HG02852 (cell line): ENCODE measurements around the gene OR1M1.
A peak's percentile ranks its signal among the peaks of the same experiment; 100 is the strongest.

Source experiments
- ATAC-seq: cut with Tn5 transposase; IDR thresholded peaks from one replicate; pipeline ENCODE4 v1.9.1; 2021; ENCODE audit warnings: mild to moderate bottlenecking, moderate library complexity; ENCODE audit not compliant: unreplicated experiment

The OR1M1 gene

GRCh38 chr19:9075064-9075949, 11.6 kb upstream of the OR1M1 start:
- ATAC-seq: no peak

- no peak for ATAC-seq
These were observed 10.0 kb upstream of the OR1M1 start for GRCh38 chr19:9076901-9077300.

- no peak for ATAC-seq
These were observed 8.2 kb upstream of the OR1M1 start for GRCh38 chr19:9078651-9079050.

GRCh38 chr19:9107375-9107774, 20.5 kb downstream of the OR1M1 start, which contains the start of gene OR7G2:
OR7G2 (minus strand) TSS chr19:9107475; CDS start chr19:9103243, 4,232 bp downstream.
- ATAC-seq: no peak

GRCh38 chr19:9109959-9110358, 23.1 kb downstream of the OR1M1 start:
- ATAC-seq: no peak

GRCh38 chr19:9115307-9115813, 28.5 kb downstream of the OR1M1 start, which contains the start of gene OR7G1:
OR7G1 (minus strand) TSS chr19:9115763; CDS start chr19:9115763, 0 bp downstream.
- ATAC-seq: no peak

- ATAC-seq: no peak
These were observed 29.7 kb downstream of the OR1M1 start for GRCh38 chr19:9116547-9116946.

GRCh38 chr19:9126900-9127405, 40.1 kb downstream of the OR1M1 start, which contains the start of gene OR7G3:
OR7G3 (minus strand) TSS chr19:9126950; CDS start chr19:9126950, 0 bp downstream.
- ATAC-seq: no peak

GRCh38 chr19:9128171-9128570, 41.3 kb downstream of the OR1M1 start:
- ATAC-seq: no peak

GRCh38 chr19:9130965-9131364, 44.1 kb downstream of the OR1M1 start:
- ATAC-seq: no peak

- ATAC-seq: no peak
These were observed 45.6 kb downstream of the OR1M1 start for GRCh38 chr19:9132422-9132821.

- ATAC-seq: peak; percentile 10
These were observed 52.8 kb downstream of the OR1M1 start for GRCh38 chr19:9139609-9140158.

GRCh38 chr19:9140159-9140874, 53.5 kb downstream of the OR1M1 start, which contains the start of gene ZNF317:
ZNF317 (plus strand) TSS chr19:9140397; CDS start chr19:9156017, 15,620 bp downstream.
- ATAC-seq: peak; percentile 89

GRCh38 chr19:9144920-9145319, 58.1 kb downstream of the OR1M1 start:
- ATAC-seq: no peak
